ENCODE measurements around the gene CACTIN.
"Not testable (repeated sequence)": the region's sequence is repeated elsewhere in the genome, so short reads cannot be mapped to it uniquely, and the experiment has no call there.

The CACTIN gene

GRCh38 chr19:3585301-3586126 is 41.1 kb downstream of the CACTIN start, which contains the start of gene GIPC3:
Gene GIPC3, plus strand, starts transcription at chr19:3585478. Its CDS starts 120 bp downstream, at chr19:3585598.
- no peak for DNase-seq

GRCh38 chr19:3584036-3584802 is 42.4 kb downstream of the CACTIN start:
- not testable (repeated sequence) for DNase-seq

- DNase-seq: not testable (repeated sequence)
Measured at GRCh38 chr19:3581792-3582191, 44.8 kb downstream of the CACTIN start.

GRCh38 chr19:3580156-3580934 is 46.2 kb downstream of the CACTIN start:
- no peak for DNase-seq

GRCh38 chr19:3578390-3578789 is 48.2 kb downstream of the CACTIN start:
- DNase-seq: no peak

- DNase-seq: no peak
Measured at GRCh38 chr19:3577723-3578344, 48.8 kb downstream of the CACTIN start.

GRCh38 chr19:3576696-3577443 is 49.7 kb downstream of the CACTIN start:
- DNase-seq: no peak

- no peak for DNase-seq
Measured at GRCh38 chr19:3575949-3576673, 50.5 kb downstream of the CACTIN start.

GRCh38 chr19:3575260-3575741 is 51.3 kb downstream of the CACTIN start:
- no peak for DNase-seq

- peak; percentile 91 for DNase-seq
Measured at GRCh38 chr19:3573858-3574637, 52.5 kb downstream of the CACTIN start.

- DNase-seq: no peak
Measured at GRCh38 chr19:3573162-3573857, 53.3 kb downstream of the CACTIN start.

- DNase-seq: no peak
Measured at GRCh38 chr19:3572855-3573161, 53.8 kb downstream of the CACTIN start, which contains the start of gene HMG20B. Gene HMG20B, plus strand, starts transcription at chr19:3572944. Its CDS starts 366 bp downstream, at chr19:3573310.

GRCh38 chr19:3572132-3572854 is 54.3 kb downstream of the CACTIN start:
- DNase-seq: peak; percentile 100

GRCh38 chr19:3570606-3571011 is 56.0 kb downstream of the CACTIN start:
- no peak for DNase-seq

GRCh38 chr19:3570042-3570441 is 56.5 kb downstream of the CACTIN start:
- DNase-seq: not testable (repeated sequence)

- no peak for DNase-seq
Measured at GRCh38 chr19:3565139-3565538, 61.5 kb downstream of the CACTIN start.

- no peak for DNase-seq
Measured at GRCh38 chr19:3563709-3564524, 62.7 kb downstream of the CACTIN start.
